Smooth muscle cell (in vitro differentiated cells): ENCODE results near the gene CEP164. TPM values are rescaled to one million over a fixed set of nuclear protein-coding genes. Genes with fewer than 3 reads are reported as not detected.
A peak's percentile ranks its signal among the peaks of the same experiment; 100 is the strongest.
"Not testable (repeated sequence)": the region's sequence is repeated elsewhere in the genome, so short reads cannot be mapped to it uniquely, and the experiment has no call there.

Experiments
- DNase-seq: peaks from one replicate; lab custom pipeline; 2025; ENCODE audit not compliant: unreplicated experiment; lab: John Stamatoyannopoulos, UW
- H2AFZ ChIP-seq: fragments of 200-600 bp; sonication (generic); 2 replicates; pipeline ENCODE4 v1.6.0; 2016; ENCODE audit warnings: antibody characterized with exemption, low read depth, mild to moderate bottlenecking
- H3F3A ChIP-seq: fragments of 200-600 bp; sonication (generic); 2 replicates; pipeline ENCODE4 v1.6.0; 2017; ENCODE audit warnings: antibody characterized with exemption, low read depth
- H3K27ac ChIP-seq: fragments of 200-600 bp; sonication (generic); 2 replicates; pipeline ENCODE4 v1.5.1; 2016; ENCODE audit warnings: low read depth, mild to moderate bottlenecking
- H3K27me3 ChIP-seq: fragments of 200-600 bp; sonication (generic); 2 replicates; pipeline ENCODE4 v1.6.1; 2016; ENCODE audit warnings: low read depth, mild to moderate bottlenecking
- H3K36me3 ChIP-seq: fragments of 200-600 bp; sonication (generic); 2 replicates; pipeline ENCODE4 v1.5.1; 2016; ENCODE audit warnings: low read depth
- H3K4me1 ChIP-seq: fragments of 200-600 bp; sonication (generic); 2 replicates; pipeline ENCODE4 v1.5.1; 2016; ENCODE audit warnings: low read depth
- H3K4me2 ChIP-seq: fragments of 200-600 bp; sonication (generic); 2 replicates; pipeline ENCODE4 v1.6.0; 2016; ENCODE audit warnings: mild to moderate bottlenecking
- H3K4me3 ChIP-seq: fragments of 200-600 bp; sonication (generic); 2 replicates; pipeline ENCODE4 v1.5.1; 2016; ENCODE audit warnings: mild to moderate bottlenecking
- H3K79me2 ChIP-seq: fragments of 200-600 bp; sonication (generic); 2 replicates; pipeline ENCODE4 v1.6.0; 2016; ENCODE audit warnings: low read depth, mild to moderate bottlenecking
- H3K9ac ChIP-seq: fragments of 200-600 bp; sonication (generic); 2 replicates; pipeline ENCODE4 v1.6.0; 2016; ENCODE audit warnings: low read depth
- H3K9me3 ChIP-seq: fragments of 200-600 bp; sonication (generic); replicated peaks from 2 replicates; pipeline ENCODE4 v1.5.1; 2016; ENCODE audit warnings: low read depth
- H4K20me1 ChIP-seq: fragments of 200-600 bp; sonication (generic); 2 replicates; pipeline ENCODE4 v1.6.0; 2016; ENCODE audit warnings: low read depth
- WGBS: methylation state at CpG from one replicate; pipeline ENCODE4 v1.1.7; 2016; ENCODE audit warnings: low lambda C conversion rate; 5-methylcytosine and 5-hydroxymethylcytosine counted together
- polyA plus RNA-seq: library from polyadenylated mRNA; unstranded; fragments of >200 nt; fragmentation: Nextera tagmentation; extraction: Ambion mirVana; gene quantifications from 2 replicates; pipeline ENCODE4 v1.2.1, GENCODE V29; 2016
- total RNA-seq: library from RNA; depleted of rRNA; stranded (reverse); fragments of >200 nt; gene quantifications from 2 replicates; pipeline ENCODE4 v1.2.3, GENCODE V29; 2014
- TF ChIP-seq, protein P1 (sequence below): fragments of 200-600 bp; sonication (generic); IDR thresholded peaks from 2 replicates; pipeline ENCODE4 v1.5.1; 2017; ENCODE audit warnings: borderline replicate concordance, mild to moderate bottlenecking, antibody characterized with exemption; ENCODE audit not compliant: insufficient read depth, poor library complexity, severe bottlenecking

CEP164 gene
- total and polyA plus RNA-seq, 2 experiments from 2014 or later, result 11.2 to 30.7 TPM

DNA sequence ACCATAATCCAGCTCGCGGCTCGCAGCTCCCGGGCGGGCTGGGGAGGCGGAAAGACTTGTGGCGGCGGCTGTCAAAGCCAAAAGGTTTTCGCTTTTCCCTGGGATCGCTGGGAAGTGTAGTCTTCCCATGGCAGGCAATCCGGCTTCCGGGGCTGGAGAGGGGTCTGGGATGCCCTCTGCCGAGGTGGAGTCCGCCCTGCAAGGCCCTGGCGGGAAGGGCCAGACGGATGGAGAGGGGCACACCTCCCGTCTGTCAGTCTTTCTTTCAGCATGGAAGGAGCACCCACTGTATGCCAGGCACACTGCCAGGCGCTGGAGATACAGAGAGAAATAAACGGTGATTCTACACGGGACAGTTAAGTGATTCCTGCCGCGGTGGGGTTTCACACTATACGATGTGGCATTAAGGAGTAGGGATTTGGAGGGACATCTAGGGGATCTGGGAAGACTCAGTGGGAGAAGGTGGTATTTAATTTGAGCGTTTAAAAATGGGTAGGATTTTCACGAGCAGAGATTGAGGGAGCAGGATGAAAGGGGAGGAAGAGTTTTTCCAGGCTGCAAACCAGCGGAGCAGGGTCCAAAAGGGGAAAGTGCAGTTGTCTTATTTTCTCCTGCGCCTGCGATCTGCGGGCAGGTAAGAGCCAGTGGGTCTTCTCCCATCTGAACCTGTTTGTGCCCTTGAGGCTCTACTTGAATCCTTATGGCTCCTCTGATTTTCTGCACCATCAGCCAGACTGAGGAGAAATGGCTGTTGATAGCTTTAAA, 11.3 kb upstream of the CEP164 start, which contains the start of gene BACE1:
Gene BACE1 (minus strand): TSS at position 60 of the 765 bp plus-strand sequence. CDS start 461 bp downstream, outside the sequence.
- no peaks in the 10 kb centered on the region for H3F3A ChIP-seq
- H3K9ac ChIP-seq, result peak within 1 kb of the TSS; percentile 78
- peak within 1 kb of the TSS; percentile 100 for H2AFZ ChIP-seq
- H3K79me2 ChIP-seq, result no peaks in the 10 kb centered on the region
- peaks cover 7% of the 10 kb centered on the region for H3K4me1 ChIP-seq
- no peaks in the 10 kb centered on the region for H3K27me3 ChIP-seq
- 12% methylated on average over 29 of the region's 29 CpGs for WGBS
- TF ChIP-seq, protein P1, sequence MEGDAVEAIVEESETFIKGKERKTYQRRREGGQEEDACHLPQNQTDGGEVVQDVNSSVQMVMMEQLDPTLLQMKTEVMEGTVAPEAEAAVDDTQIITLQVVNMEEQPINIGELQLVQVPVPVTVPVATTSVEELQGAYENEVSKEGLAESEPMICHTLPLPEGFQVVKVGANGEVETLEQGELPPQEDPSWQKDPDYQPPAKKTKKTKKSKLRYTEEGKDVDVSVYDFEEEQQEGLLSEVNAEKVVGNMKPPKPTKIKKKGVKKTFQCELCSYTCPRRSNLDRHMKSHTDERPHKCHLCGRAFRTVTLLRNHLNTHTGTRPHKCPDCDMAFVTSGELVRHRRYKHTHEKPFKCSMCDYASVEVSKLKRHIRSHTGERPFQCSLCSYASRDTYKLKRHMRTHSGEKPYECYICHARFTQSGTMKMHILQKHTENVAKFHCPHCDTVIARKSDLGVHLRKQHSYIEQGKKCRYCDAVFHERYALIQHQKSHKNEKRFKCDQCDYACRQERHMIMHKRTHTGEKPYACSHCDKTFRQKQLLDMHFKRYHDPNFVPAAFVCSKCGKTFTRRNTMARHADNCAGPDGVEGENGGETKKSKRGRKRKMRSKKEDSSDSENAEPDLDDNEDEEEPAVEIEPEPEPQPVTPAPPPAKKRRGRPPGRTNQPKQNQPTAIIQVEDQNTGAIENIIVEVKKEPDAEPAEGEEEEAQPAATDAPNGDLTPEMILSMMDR, result peak; percentile 9
- H3K27ac ChIP-seq, result no peak within 1 kb of the TSS
- peak within 1 kb of the TSS; percentile 83 for H3K4me3 ChIP-seq
- H4K20me1 ChIP-seq, result no peaks in the 10 kb centered on the region
- DNase-seq, result peak; percentile 38
- H3K4me2 ChIP-seq, result peak within 1 kb of the TSS; percentile 99
- no peaks in the 10 kb centered on the region for H3K9me3 ChIP-seq
- H3K36me3 ChIP-seq, result no peaks in the 10 kb centered on the region

DNA sequence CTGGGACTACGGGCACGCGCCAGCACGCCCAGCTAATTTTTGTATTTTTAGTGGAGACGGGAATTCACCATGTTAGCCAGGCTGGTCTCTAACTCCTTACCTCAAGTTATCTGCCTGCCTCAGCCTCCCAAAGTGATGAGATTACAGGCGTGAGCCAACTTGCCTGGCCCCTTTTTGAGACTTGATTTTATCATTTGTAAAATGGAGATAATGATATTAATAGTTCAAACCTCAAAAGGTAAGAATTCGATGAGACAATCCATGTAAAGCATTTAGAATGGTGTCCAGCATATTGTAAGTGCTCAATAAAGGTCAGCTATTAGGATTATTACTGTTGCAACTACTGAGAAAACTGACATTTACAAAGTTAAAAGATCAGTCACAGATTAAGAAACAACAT, 8.9 kb upstream of the CEP164 start:
- no peak overlapping the region for H3K27ac ChIP-seq
- no peak overlapping the region for H2AFZ ChIP-seq
- peaks cover 7% of the 10 kb centered on the region for H3K4me1 ChIP-seq
- no peak for DNase-seq
- H3K36me3 ChIP-seq, result no peaks in the 10 kb centered on the region
- H3K4me2 ChIP-seq, result no peak overlapping the region
- H3K27me3 ChIP-seq, result no peaks in the 10 kb centered on the region
- H3F3A ChIP-seq, result no peaks in the 10 kb centered on the region
- TF ChIP-seq, protein P1, result no peak
- H4K20me1 ChIP-seq, result no peaks in the 10 kb centered on the region
- no peaks in the 10 kb centered on the region for H3K9me3 ChIP-seq
- no peak overlapping the region for H3K9ac ChIP-seq
- H3K79me2 ChIP-seq, result no peaks in the 10 kb centered on the region
- no peak overlapping the region for H3K4me3 ChIP-seq
- WGBS, result 86% methylated on average over 7 of the region's 7 CpGs

GRCh38 chr11:117319214-117319840, 8.3 kb upstream of the CEP164 start:
- Histone ChIP-seq H3K4me1 (peaks cover 7% of the 10 kb centered on the region), H3K9me3 (no peaks in the 10 kb centered on the region), H3K79me2 (no peaks in the 10 kb centered on the region), H3K27ac (no peak overlapping the region), H3K9ac (no peak overlapping the region), H3K36me3 (no peaks in the 10 kb centered on the region), H2AFZ (no peak overlapping the region), H3F3A (no peaks in the 10 kb centered on the region), H3K4me3 (no peak overlapping the region), H3K27me3 (no peaks in the 10 kb centered on the region), H3K4me2 (no peak overlapping the region), H4K20me1 (no peaks in the 10 kb centered on the region)
- no peak for DNase-seq
- TF ChIP-seq, protein P1, result no peak
- 95% methylated on average over 5 of the region's 5 CpGs for WGBS

GRCh38 chr11:117327255-117327566, 443 bp upstream of the CEP164 start:
- H3K27ac ChIP-seq, H3K9me3 ChIP-seq, H3K27me3 ChIP-seq, H3K36me3 ChIP-seq, H3K9ac ChIP-seq, H2AFZ ChIP-seq, DNase-seq, H3K4me1 ChIP-seq, H3F3A ChIP-seq, H4K20me1 ChIP-seq: not testable (repeated sequence)
- Histone ChIP-seq H3K4me2 (peak overlapping the region; percentile 89), H3K4me3 (peak overlapping the region; percentile 87), H3K79me2 (peaks cover 19% of the 10 kb centered on the region)
- WGBS, result 29% methylated on average over 5 of the region's 5 CpGs
